GM20000 (cell line): ENCODE results near the gene CEP128.

Experiments
- DNase-seq: peaks from one replicate; pipeline ENCODE4 v3.0.0; 2012; ENCODE audit warnings: low spot score
- CTCF ChIP-seq: IDR thresholded peaks from 2 replicates; pipeline ENCODE4 v1.5.1; 2012; ENCODE audit warnings: mild to moderate bottlenecking, control low read depth; ENCODE audit errors: extremely low read depth, missing control alignments

Gene CEP128

GRCh38 chr14:80560800-80561657 lies 380.5 kb downstream of the CEP128 start:
- no peak for DNase-seq
- no peak for TF ChIP-seq CTCF

GRCh38 chr14:80554139-80554538 lies 387.4 kb downstream of the CEP128 start:
- TF ChIP-seq CTCF = no peak
- DNase-seq = no peak

GRCh38 chr14:80549141-80549540 lies 392.4 kb downstream of the CEP128 start:
- no peak for DNase-seq
- no peak for TF ChIP-seq CTCF

- no peak for DNase-seq
- no peak for TF ChIP-seq CTCF
These were observed 395.3 kb downstream of the CEP128 start for GRCh38 chr14:80545935-80546854.

- DNase-seq = no peak
- no peak for TF ChIP-seq CTCF
These were observed 397.2 kb downstream of the CEP128 start for GRCh38 chr14:80544366-80544765.

- DNase-seq = no peak
- TF ChIP-seq CTCF = no peak
These were observed 398.3 kb downstream of the CEP128 start for GRCh38 chr14:80543211-80543610.
